HG02610 (cell line): Measurements from ENCODE around the gene MLLT3.
A peak's percentile ranks its signal among the peaks of the same experiment; 100 is the strongest.

ENCODE experiments used
- ATAC-seq: cut with Tn5 transposase; IDR thresholded peaks from one replicate; pipeline ENCODE4 v1.9.1; 2021; ENCODE audit warnings: mild to moderate bottlenecking, moderate library complexity; ENCODE audit not compliant: unreplicated experiment

MLLT3 gene

GRCh38 chr9:20480249-20480648 is 142.1 kb downstream of the MLLT3 start:
- ATAC-seq = peak; percentile 25

- ATAC-seq = peak; percentile 76
These were observed 142.7 kb downstream of the MLLT3 start for GRCh38 chr9:20479419-20480155.

- ATAC-seq = no peak
These were observed 143.5 kb downstream of the MLLT3 start for GRCh38 chr9:20478786-20479185.

- peak; percentile 64 for ATAC-seq
These were observed 144.2 kb downstream of the MLLT3 start for GRCh38 chr9:20477940-20478620.

- ATAC-seq = no peak
These were observed 145.3 kb downstream of the MLLT3 start for GRCh38 chr9:20476912-20477521.

GRCh38 chr9:20474496-20474895 is 147.8 kb downstream of the MLLT3 start:
- no peak for ATAC-seq

- ATAC-seq = no peak
These were observed 148.7 kb downstream of the MLLT3 start for GRCh38 chr9:20473515-20474013.

- no peak for ATAC-seq
These were observed 149.8 kb downstream of the MLLT3 start for GRCh38 chr9:20472342-20473045.

GRCh38 chr9:20466328-20467008 is 155.8 kb downstream of the MLLT3 start:
- ATAC-seq = no peak

GRCh38 chr9:20464242-20464641 is 158.1 kb downstream of the MLLT3 start:
- no peak for ATAC-seq

- ATAC-seq = no peak
These were observed 158.5 kb downstream of the MLLT3 start for GRCh38 chr9:20463823-20464222.

GRCh38 chr9:20462410-20462809 is 159.9 kb downstream of the MLLT3 start:
- ATAC-seq = no peak

- ATAC-seq = no peak
These were observed 175.0 kb downstream of the MLLT3 start for GRCh38 chr9:20447291-20447690.

- ATAC-seq = no peak
These were observed 176.1 kb downstream of the MLLT3 start for GRCh38 chr9:20446248-20446647.

GRCh38 chr9:20442461-20443319 is 179.6 kb downstream of the MLLT3 start:
- ATAC-seq = no peak

- ATAC-seq = no peak
These were observed 180.4 kb downstream of the MLLT3 start for GRCh38 chr9:20441711-20442423.

- ATAC-seq = no peak
These were observed 181.1 kb downstream of the MLLT3 start for GRCh38 chr9:20441166-20441565.

GRCh38 chr9:20437476-20437875 is 184.8 kb downstream of the MLLT3 start:
- no peak for ATAC-seq
